GM18867 (cell line): Measurements from ENCODE around the gene ZNG1F.
"Not testable (repeated sequence)": the region's sequence is repeated elsewhere in the genome, so short reads cannot be mapped to it uniquely, and the experiment has no call there.

Source experiments
- ATAC-seq: cut with Tn5 transposase; IDR thresholded peaks from one replicate; pipeline ENCODE4 v1.9.1; 2021; ENCODE audit warnings: mild to moderate bottlenecking, moderate library complexity; ENCODE audit not compliant: unreplicated experiment

The ZNG1F gene

DNA sequence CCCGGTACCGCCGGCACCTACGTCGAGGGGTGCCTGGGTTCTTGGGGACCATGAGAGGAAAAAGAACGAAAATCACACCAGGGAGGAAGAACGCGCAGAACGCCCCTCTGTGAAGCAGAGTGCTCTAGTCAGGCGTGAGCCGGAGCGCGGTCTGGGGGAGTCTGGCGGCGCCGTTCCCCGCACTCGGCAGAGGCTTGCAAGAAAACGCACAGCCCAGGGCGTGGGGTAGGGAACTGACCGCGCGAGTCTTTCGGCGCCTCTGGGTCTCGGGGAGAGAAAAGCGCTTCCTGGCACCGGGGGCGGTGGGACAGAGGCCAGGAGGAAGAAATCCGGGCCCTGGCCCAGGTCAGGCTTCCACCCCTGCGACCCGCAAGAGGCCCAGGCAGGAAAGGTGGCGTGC lies 65.3 kb downstream of the ZNG1F start:
- ATAC-seq, result not testable (repeated sequence)

DNA sequence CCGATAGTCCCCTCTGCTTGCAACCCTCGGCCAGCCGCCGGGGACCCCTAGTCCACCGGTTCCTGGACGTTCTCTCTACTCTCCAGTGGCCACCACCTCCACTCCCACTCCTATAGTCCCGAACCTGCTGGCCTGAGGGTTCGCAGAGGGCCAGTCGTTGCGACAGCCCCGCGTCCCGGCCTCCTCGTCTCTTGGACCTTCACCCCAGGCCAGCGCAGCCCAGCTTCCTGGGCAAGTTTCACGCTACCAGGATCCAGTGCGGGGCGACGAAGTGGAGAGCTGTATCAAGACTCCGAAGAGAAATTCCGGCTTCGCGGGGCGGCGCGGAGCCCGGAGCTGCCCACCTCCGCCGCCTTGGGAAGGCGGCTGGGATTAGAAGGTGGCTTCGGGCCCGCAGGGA lies 65.7 kb downstream of the ZNG1F start:
- ATAC-seq, result not testable (repeated sequence)

DNA sequence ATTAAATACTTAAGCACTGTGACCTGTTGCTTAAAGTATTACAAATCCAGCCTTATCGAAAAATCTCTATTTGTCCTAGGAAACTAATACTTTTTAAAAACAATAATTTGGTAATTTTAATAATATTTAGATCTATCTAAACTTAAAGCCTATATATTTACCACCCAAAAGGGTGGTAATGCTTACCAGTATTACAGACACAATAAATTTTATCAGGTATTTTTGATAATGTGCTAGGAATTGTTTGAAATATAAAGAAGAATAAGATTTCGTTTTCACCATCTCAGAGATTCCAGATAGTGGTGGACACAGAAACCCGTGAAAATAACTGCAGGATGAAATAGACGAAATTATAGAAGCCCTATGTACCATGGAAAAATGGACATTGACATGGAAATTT lies 68.4 kb downstream of the ZNG1F start:
- not testable (repeated sequence) for ATAC-seq

DNA sequence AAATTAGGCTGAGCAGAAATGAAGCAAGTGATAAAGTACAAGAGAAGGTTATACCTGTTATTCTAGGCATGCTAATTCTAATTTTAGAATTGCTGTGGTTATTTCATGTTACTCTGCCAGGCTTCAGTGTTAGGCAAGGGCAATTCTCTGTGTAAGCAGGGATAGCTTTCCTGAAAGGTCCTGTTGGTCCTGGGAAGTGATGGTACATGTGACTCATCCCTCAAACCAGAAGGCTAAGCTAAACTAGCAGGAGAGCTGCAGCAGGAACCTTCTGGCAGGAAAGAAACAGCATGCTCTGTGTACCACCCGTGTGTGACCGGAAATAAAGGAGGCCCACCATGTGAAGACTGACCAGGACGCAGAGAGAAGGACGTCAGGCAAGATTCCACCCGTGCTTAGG lies 69.4 kb downstream of the ZNG1F start:
- not testable (repeated sequence) for ATAC-seq

DNA sequence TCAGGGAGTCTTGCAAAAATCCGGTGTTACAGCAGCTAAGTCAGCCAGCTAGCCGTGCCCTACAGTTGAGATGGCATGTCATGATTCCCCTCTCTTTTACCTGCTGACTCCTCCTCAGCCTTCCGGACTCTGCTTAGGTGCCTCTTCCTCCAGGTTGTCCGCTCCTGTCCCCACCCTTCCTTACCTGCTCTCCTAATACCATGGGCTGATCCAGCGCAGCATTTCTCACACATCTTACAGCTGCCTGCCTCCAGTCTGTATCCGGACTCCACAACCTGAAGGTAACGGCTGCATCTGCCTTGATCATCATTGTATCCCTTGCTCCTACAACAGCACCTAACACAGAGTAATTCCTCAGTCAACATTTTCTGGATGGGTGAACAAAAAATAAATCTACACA lies 69.8 kb downstream of the ZNG1F start:
- ATAC-seq, result not testable (repeated sequence)

DNA sequence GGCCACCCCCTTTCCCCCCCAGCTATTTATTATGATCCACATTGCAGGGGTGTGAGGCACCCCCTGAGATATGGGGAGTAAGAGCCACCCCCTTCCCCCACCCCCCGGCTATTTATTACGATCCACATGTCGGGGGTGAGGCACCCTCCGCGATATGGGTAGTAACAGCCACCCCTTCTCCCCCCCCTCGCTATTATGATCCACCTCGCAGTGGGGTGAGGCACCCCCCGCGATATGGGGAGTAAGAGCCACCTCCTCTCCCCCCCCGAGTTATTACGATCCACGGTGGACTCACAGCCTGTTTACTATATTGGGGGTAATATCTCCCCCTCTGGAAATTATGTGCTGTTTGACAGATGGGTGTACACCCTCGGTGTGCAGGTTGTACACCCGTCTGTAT lies 75.8 kb downstream of the ZNG1F start:
- not testable (repeated sequence) for ATAC-seq

DNA sequence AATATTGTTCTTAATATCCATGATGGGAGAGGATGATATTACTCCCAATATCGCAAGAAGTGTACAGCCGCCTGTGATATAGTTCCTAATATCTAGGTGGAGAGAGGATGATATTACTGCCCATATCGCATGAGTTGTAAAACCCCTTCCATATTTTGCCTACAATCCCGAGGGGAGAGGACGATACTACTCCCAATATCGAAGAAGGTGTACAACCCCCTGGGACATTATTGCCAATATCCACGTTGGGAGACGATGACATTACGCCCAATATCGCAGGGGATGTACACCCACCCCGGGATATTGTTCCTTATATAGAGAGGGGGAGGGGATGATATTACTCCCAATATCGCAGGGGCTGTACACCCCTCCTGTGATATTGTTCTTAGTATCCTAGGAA lies 77.7 kb downstream of the ZNG1F start:
- not testable (repeated sequence) for ATAC-seq

DNA sequence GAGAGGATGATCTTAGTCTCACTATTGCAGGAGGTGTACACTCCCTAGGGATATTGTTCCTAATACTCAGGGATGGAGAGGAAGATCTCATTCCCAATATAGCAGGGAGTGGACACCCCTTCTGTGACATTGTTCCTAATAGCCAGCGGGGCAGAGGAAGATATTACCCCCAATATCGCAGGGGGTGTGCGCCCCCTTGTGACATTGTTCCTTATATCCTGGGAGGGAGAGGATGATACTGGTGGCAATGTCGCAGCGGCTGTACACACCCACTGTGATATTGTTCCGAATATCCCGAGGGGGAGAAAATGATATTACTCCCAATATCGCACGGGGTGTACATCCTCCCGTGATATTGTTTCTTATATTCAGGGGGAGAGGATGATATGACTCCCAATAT lies 78.2 kb downstream of the ZNG1F start:
- not testable (repeated sequence) for ATAC-seq

DNA sequence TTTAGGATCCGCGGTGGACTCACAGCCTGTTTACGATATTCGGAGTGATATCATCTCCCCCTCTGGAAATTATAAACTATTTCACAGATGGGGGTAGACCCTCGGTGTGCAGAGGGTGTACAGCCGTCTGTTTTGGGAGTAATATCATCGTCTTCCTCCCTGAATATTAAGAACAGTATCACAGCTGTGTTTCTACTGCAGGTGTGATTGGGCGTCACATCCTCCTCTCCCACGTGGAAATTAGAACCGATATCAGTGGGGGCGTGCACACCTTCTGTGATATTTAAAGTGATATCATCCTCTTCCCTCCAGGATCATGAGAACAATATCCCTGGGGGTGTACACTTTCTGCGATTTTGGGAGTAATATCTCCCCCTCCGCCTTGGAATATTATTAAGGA lies 79.9 kb downstream of the ZNG1F start:
- ATAC-seq, result not testable (repeated sequence)

DNA sequence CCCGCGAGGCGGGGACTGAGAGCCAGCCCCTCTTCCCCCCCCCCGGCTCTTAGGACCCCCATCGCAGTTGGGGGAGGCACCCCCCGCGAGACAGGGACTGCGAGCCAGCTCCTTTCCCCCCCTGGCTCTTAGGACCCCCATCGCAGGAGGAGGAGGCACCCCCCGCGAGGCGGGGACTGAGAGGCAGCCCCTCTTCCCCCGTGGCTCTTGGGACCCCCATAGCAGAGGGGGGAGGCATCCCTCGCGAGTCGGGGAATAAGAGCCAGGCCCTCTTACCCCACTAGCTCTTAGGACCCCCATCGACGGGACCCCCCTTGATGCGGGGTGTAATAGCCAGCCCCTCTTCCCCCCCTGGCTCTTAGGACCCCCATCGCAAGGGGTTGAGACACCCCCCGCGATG lies 80.3 kb downstream of the ZNG1F start:
- not testable (repeated sequence) for ATAC-seq

DNA sequence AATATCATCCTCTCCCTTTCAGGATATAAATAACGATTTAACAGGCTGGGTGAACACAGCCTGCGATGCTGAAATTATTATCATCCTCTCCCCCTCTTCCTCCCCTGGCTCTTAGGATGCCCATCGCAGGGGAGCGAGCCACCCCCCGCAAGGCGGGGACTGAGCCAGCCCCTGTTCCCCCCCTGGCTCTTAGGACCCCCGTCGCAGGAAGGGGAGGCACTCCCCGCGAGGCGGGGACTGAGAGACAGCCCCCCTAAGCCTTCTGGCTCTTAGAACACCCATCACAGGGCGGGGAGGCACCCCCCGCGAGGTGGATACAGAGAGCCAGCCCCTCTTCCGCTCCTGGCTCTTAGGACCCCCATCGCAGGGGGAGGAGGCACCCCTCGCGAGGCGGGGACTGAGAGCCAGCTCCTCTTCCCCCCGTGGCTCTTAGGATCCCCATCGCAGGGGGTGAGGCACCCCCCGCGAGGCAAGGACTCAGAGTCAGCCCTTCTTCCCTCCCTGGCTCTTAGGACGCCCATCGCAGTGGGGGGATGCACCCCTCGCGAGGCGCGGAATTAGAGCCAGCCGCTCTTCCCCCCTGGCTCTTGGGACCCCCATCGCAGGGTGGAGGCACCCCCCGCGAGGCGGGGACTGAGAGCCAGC lies 82.5 kb downstream of the ZNG1F start:
- not testable (repeated sequence) for ATAC-seq

DNA sequence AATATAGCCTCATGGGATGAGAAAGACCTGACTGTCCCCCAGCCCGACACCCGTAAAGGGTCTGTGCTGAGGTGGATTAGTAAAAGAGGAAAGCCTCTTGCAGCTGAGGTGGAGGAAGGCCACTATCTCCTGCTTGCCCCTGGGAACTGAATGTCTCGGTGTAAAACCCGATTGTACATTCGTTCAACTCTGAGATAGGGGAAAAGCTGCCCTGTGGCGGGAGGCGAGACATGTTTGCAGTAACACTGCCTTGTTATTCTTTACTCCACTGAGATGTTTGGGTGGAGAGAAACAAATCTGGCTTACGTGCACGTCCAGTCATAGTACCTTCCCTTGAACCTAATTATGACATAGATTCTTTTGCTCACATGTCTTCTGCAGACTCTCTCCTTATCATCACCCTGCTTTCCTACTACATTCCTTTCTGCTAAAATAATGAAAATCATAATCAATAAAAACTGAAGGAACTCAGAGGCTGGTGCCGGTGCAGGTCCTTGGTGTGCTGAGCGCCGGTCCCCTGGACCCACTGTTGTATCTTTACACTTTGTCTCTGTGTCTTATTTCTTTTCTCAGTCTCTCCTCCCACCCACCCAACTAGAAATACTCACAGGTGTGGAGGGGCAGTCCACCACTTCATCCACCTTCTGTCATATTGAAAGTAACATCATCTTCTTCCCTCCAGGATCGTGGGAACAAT lies 83.4 kb downstream of the ZNG1F start:
- ATAC-seq, result not testable (repeated sequence)

DNA sequence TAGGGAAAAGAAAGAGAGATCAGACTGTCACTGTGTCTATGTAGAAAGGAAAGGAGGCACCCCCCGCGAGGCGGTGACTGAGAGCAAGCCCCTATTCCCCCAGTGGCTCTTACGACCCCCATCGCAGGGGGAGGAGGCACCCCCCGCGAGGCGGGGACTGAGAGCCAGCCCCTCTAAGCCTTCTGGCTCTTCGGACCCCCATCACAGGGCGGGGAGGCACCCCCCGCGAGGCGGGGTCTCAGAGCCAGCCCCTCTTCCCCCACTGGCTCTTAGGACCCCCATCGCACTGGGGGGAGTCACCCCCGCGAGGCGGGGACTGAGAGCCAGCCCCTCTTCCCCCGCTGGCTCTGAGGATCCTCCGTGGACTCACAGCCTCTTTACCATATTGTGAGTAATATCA lies 84.6 kb downstream of the ZNG1F start:
- ATAC-seq, result not testable (repeated sequence)

DNA sequence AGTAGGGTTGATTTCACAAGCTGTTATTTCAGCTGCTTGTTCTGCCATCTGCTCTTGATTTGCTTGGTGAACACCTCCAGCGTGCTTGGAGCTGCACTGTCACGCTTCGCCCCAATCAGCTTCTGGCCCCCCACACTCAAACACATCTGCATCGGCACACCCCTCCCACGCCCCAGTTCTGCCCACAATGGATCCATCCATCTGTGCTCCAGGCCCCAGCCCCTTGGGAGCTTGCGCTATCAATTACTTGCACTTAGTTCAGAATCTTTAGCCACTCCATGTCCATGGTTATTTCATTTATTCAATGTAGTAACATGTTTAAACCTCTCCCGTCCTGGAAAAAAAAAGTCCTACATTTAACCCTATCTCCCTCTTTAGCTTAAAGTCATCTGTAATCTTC lies 88.6 kb downstream of the ZNG1F start:
- ATAC-seq, result not testable (repeated sequence)

DNA sequence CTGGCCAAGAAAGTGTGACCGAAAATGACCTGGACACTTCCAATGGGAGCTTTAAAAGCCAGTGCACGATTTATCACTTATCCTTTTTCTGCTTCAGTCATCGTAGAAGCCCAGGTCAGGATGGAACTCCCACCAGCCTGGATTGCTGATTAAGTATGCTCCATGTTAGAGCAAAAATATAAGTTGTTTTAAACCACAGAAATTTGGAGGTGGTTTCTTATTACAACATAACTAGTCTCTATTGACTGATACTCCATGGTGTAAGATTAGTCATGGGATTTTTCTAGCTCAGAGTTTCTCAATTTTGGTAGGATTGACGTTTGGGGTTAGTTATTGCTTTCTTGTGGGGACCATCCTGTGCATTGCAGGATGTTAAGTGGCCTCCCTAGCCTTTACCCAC lies 90.4 kb downstream of the ZNG1F start:
- ATAC-seq, result not testable (repeated sequence)

DNA sequence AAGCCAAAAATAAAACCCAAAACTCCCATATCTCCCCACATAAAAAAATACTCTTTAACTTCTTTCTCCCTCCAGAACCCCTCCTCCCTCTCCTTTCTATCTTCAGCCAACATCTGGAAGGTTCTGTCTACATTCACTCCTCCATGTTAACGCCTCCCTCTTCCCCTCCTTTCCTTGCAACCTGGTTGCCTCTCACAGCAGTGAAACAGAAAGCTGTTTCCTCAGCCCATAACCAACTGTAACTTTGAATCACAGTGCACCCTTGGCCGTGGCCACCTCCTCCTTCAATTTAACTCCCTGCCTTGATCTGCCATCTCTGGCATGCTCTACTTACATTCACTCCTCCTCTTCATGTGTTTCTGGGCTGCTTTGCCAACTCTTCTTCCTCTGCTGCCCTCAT lies 94.1 kb downstream of the ZNG1F start:
- ATAC-seq, result peak; percentile 64

DNA sequence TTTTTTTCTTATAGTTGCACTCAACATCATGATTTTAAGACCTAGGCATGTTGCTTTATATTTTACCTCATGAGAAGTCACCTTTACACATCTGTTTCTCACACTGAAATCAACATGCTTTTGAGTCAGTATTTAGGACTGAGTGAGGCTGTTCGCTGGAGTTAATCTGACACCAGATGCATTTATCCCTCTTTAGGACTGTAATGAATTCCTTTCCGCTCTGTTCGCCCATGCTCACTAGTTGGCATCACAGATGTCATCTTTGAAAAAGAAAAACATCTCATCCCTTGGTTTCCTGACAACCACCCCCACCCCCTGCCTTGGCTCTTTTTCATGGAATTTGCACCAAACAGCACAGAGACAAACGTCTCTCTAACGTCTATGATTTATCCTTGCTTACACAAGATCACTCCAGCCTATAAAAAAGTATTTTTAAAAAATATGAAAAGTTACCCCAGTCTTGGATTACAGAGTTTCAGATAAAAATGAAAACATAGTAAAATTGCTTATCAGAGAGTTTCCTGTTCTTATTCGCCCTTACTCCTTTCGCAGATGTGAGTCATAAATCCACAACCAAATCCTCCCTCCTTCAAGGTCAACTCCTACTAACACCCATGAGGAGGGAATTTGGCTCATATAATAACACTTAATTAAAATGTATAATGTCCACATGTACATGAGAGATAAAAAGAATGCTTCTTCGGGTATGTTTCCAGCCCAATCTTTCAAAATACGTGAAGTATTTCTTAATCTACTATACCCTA lies 94.9 kb downstream of the ZNG1F start:
- not testable (repeated sequence) for ATAC-seq

DNA sequence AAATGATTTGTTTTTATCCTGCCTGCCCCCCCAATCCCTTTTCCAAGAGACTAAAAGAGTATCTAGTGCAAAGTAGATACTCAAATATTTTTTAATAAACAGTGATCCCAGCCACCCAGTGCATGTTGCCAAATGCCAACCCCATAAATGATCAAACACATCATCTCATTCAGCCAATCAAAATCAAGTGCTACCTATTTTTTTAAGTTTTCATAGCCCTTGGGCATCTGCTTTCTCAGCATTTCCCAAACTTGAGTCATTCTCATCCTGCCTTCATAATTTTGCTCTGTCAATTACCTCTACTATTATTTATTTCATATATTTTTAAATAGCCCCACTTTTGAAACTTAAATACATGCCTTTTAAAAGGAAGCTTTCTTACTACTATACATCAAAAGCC lies 98.2 kb downstream of the ZNG1F start:
- not testable (repeated sequence) for ATAC-seq

DNA sequence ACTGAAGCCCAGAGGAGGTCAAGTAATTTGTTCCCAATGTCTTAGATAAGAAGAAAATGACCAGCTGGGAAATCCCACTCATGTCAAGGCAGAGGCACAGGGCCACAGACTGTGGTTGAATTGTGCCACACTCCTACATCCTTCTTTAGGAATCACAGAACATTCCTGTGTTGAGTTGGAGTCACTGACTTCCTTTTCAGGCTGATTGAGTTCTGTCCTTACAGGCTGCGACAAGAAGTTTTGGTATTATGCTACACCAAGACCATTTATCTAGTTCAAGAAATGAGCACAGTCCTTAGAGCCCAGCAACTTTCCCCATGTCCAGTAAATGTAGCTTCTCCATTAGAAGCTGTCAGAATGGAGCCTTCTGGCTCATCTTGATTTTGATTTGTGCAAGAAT lies 98.7 kb downstream of the ZNG1F start:
- not testable (repeated sequence) for ATAC-seq

DNA sequence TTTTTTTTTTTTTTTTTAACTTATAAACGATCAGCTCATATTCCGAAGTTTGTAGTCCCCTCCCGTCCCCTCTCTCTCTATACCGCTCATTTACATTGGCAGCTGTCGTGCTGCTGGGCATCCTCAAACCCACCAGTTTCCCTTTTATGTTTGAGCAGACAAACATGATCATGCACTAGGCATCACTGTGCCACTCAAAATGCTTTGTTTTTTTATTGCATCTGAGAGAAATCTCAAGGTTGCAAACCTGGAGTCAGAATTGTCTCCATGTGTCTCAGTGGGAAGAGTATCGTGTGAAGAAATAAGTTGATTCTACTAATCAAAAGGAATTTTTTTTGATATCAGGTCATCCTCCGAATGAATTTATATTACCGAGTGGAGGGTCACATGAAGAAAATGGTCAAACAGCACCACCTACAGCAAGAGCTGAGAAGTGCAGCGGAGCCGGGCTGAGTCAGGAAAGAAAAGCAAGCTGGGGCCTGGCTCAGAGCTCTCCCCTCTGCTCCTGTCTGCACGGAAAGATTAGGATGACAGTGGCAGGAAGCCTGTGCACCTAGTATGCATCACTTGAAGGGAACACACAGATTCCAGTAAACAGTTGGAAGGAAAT lies 100.6 kb downstream of the ZNG1F start:
- ATAC-seq, result not testable (repeated sequence)

DNA sequence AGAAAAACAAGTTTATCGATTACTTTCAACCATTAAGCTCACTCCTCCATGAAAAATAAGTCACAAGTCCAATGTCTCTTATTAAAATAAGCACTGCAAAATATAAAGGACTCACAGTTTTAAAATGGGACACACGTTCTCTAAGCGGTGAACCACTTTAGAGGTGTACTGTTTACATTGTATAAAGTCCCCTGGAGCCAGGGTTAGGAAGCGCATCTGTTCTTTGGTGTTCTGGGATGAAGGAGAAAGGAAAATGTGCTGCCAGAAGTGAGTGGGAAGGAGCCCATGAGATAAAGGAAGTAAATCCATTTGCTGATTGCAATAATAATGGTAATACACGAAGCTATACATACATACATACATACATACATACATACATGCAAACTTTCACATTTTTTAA lies 101.2 kb downstream of the ZNG1F start:
- not testable (repeated sequence) for ATAC-seq
